ENCODE measurements around the gene IGFLR1. TPM values are rescaled to one million over a fixed set of nuclear protein-coding genes. Genes with fewer than 3 reads are reported as not detected.

Gene IGFLR1
- total and polyA plus RNA-seq, 9 of the 15 experiments (the other 6 are each of a cell fraction or from before 2014, with no cell fraction given): 1.0 to 14.3 (median 4.6) TPM

DNA sequence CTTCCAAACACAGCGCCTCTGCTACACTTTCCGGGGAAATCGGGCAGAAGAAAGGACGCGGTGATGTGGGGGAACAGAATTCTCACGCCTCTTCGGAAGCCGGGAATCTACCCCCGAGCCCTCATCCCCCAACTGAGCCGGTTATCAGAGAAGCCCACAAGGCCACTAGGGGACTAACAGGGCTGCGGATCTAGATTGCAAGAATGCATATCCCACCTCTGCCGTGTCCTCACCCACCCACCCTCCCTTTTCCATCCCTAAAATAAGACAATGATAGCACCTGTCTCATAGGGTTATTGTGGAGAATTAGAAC, 1.1 kb downstream of the IGFLR1 start:
- in situ Hi-C loops (cut with MboI): no loop called here
- Histone ChIP-seq H3K4me3 (peak overlapping the region; percentile 65), H2AFZ (ENCODE audit: low read depth, low read length) (peak overlapping the region; percentile 98), H3K9me1 (ENCODE audit: control insufficient read depth, insufficient read depth, low read length) (no peaks in the 10 kb centered on the region), H4K20me1 (replicated peaks; ENCODE audit: control insufficient read depth, insufficient read depth, low read length) (no peaks in the 10 kb centered on the region), H3K4me1 (replicated peaks in 1 of 2; ENCODE audit: control insufficient read depth in 2 of 2, insufficient read depth in 2 of 2, low read length in 2 of 2) (peaks cover 24 to 53% of the 10 kb centered on the region in 2 experiments; a peak in 4 of 5 replicates), H3K27me3 (ENCODE audit: control insufficient read depth in 2 of 2, insufficient read depth in 2 of 2, low read length in 2 of 2) (no peaks in the 10 kb centered on the region), H3K9me3 (replicated peaks; ENCODE audit: control insufficient read depth, insufficient read depth, low read depth, low read length) (no peaks in the 10 kb centered on the region), H3K9ac (ENCODE audit: insufficient read depth in 1 of 2, low read depth in 2 of 2, low read length in 2 of 2) (peak overlapping the region; percentile 63 to 87), H3K36me3 (ENCODE audit: control insufficient read depth, insufficient read depth, low read length) (peaks cover 50% of the 10 kb centered on the region; the same call in 2 of the 3 replicates), H3K4me2 (ENCODE audit: insufficient read depth, low read length) (peak overlapping the region; percentile 94), H3K79me2 (ENCODE audit: control insufficient read depth, insufficient read depth, low read length) (peaks cover 6% of the 10 kb centered on the region), H3K27ac (ENCODE audit: extremely low read depth, low read depth, low read length) (peak overlapping the region; percentile 85)
- intact Hi-C loops (cut with micrococcal nuclease): loop anchor here (10.0 kb wide), 1 partner anchor 96 kb away; the partner anchor contains the start of genes COX6B1 and ETV2
- BruUV-seq (replicated peaks): no TSS peak
- WGBS (ENCODE audit: insufficient coverage, low coverage, missing lambda C conversion rate): 2% methylated on average over 9 of the region's 12 CpGs
- CTCF ChIA-PET (ENCODE audit: low intra/inter-chr PET ratio): interaction anchor here (1.2 kb wide), 1 partner anchor 48 kb away, joined by 7 read pairs; no protein-coding TSS in a partner anchor
- no peak for FAIRE-seq
- POLR2A ChIA-PET: interaction anchor here (0.6 to 2.7 kb wide), 4 partner anchors 13 to 98 kb away, joined by 3 to 19 read pairs (median 11); no protein-coding TSS in a partner anchor
- ATAC-seq: peak; percentile 1; the same call in 2 of the 3 replicates
- DNase-seq (ENCODE audit: extremely low read depth in 1 of 4, low spot score in 3 of 4): no peak
- TF ChIP-seq CTBP1 (IDR thresholded peaks at IDR 0.05; ENCODE audit: borderline replicate concordance) (0 out of 2 replicates have a peak, but pooled peaks have one; percentile 8), SMARCE1 (IDR thresholded peaks at IDR 0.05) (no peak), ZNF232 (CRISPR knock-in tag; IDR thresholded peaks at IDR 0.05) (no peak), EWSR1 (IDR thresholded peaks at IDR 0.05; ENCODE audit: borderline replicate concordance, low read depth, partially characterized antibody) (no peak), CXXC5 (CRISPR knock-in tag; IDR thresholded peaks at IDR 0.05) (0 out of 2 replicates have a peak, but pooled peaks have one; percentile 3), ETV5 (CRISPR knock-in tag; IDR thresholded peaks at IDR 0.05; ENCODE audit: low read depth) (0 out of 2 replicates have a peak, but pooled peaks have one; percentile 15), BRD9 (IDR thresholded peaks at IDR 0.05; ENCODE audit: low read depth, partially characterized antibody) (peak; percentile 6), ZBTB7A (IDR thresholded peaks at IDR 0.05; ENCODE audit: borderline replicate concordance, control insufficient read depth, low read depth, low read length) (peak; percentile 14; the same call in 1 of the 2 replicates), CBFA2T2 (conservative IDR thresholded peaks at IDR 0.05) (peak; percentile 46), TOE1 (IDR thresholded peaks at IDR 0.05; ENCODE audit: borderline replicate concordance) (0 out of 2 replicates have a peak, but pooled peaks have one; percentile 15), TOE1 (CRISPR knock-in tag; IDR thresholded peaks at IDR 0.05; ENCODE audit: borderline replicate concordance, low read depth) (no peak), ARID1B (IDR thresholded peaks at IDR 0.05) (peak; percentile 76; the same call in 1 of the 2 replicates), ZFX (CRISPR knock-in tag; IDR thresholded peaks at IDR 0.05) (0 out of 2 replicates have a peak, but pooled peaks have one; percentile 28), NONO (IDR thresholded peaks at IDR 0.05; ENCODE audit: low read depth in 2 of 2, low read length in 1 of 2) (no peak), FOXP1 (CRISPR knock-in tag; IDR thresholded peaks at IDR 0.05) (0 out of 2 replicates have a peak, but pooled peaks have one; percentile 19)
- TF ChIP-seq, protein P1, sequence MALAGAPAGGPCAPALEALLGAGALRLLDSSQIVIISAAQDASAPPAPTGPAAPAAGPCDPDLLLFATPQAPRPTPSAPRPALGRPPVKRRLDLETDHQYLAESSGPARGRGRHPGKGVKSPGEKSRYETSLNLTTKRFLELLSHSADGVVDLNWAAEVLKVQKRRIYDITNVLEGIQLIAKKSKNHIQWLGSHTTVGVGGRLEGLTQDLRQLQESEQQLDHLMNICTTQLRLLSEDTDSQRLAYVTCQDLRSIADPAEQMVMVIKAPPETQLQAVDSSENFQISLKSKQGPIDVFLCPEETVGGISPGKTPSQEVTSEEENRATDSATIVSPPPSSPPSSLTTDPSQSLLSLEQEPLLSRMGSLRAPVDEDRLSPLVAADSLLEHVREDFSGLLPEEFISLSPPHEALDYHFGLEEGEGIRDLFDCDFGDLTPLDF (CRISPR knock-in tag; IDR thresholded peaks at IDR 0.05): 0 out of 2 replicates have a peak, but pooled peaks have one; percentile 8
- TF ChIP-seq, protein P2, sequence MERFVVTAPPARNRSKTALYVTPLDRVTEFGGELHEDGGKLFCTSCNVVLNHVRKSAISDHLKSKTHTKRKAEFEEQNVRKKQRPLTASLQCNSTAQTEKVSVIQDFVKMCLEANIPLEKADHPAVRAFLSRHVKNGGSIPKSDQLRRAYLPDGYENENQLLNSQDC (CRISPR knock-in tag; IDR thresholded peaks at IDR 0.05): no peak
- TF ChIP-seq, protein P3, sequence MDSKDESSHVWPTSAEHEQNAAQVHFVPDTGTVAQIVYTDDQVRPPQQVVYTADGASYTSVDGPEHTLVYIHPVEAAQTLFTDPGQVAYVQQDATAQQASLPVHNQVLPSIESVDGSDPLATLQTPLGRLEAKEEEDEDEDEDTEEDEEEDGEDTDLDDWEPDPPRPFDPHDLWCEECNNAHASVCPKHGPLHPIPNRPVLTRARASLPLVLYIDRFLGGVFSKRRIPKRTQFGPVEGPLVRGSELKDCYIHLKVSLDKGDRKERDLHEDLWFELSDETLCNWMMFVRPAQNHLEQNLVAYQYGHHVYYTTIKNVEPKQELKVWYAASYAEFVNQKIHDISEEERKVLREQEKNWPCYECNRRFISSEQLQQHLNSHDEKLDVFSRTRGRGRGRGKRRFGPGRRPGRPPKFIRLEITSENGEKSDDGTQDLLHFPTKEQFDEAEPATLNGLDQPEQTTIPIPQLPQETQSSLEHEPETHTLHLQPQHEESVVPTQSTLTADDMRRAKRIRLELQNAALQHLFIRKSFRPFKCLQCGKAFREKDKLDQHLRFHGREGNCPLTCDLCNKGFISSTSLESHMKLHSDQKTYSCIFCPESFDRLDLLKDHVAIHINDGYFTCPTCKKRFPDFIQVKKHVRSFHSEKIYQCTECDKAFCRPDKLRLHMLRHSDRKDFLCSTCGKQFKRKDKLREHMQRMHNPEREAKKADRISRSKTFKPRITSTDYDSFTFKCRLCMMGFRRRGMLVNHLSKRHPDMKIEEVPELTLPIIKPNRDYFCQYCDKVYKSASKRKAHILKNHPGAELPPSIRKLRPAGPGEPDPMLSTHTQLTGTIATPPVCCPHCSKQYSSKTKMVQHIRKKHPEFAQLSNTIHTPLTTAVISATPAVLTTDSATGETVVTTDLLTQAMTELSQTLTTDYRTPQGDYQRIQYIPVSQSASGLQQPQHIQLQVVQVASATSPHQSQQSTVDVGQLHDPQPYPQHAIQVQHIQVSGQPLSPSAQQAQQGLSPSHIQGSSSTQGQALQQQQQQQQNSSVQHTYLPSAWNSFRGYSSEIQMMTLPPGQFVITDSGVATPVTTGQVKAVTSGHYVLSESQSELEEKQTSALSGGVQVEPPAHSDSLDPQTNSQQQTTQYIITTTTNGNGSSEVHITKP (IDR thresholded peaks at IDR 0.05; ENCODE audit: partially characterized antibody): peak; percentile 77
